HG03280 (cell line): Measurements from ENCODE around the gene RAB3GAP2.
"Not testable (repeated sequence)": the region's sequence is repeated elsewhere in the genome, so short reads cannot be mapped to it uniquely, and the experiment has no call there.

ENCODE experiments used
- ATAC-seq: cut with Tn5 transposase; IDR thresholded peaks from one replicate; pipeline ENCODE4 v1.9.1; 2021; ENCODE audit warnings: mild to moderate bottlenecking, moderate library complexity; ENCODE audit not compliant: unreplicated experiment

Gene RAB3GAP2

GRCh38 chr1:220291580-220291979, 19.3 kb upstream of the RAB3GAP2 start:
- no peak for ATAC-seq

GRCh38 chr1:220290140-220290761, 18.0 kb upstream of the RAB3GAP2 start:
- no peak for ATAC-seq

- no peak for ATAC-seq
These were observed 14.9 kb upstream of the RAB3GAP2 start for GRCh38 chr1:220287129-220287528.

GRCh38 chr1:220283625-220284024, 11.4 kb upstream of the RAB3GAP2 start:
- no peak for ATAC-seq

- no peak for ATAC-seq
These were observed 8.9 kb upstream of the RAB3GAP2 start for GRCh38 chr1:220281159-220281574.

- no peak for ATAC-seq
These were observed 8.0 kb upstream of the RAB3GAP2 start for GRCh38 chr1:220280249-220280648.

GRCh38 chr1:220278991-220279390, 6.7 kb upstream of the RAB3GAP2 start:
- no peak for ATAC-seq

- ATAC-seq = no peak
These were observed 3.2 kb upstream of the RAB3GAP2 start for GRCh38 chr1:220275430-220275829.

GRCh38 chr1:220274251-220274855, 2.1 kb upstream of the RAB3GAP2 start:
- ATAC-seq = no peak

- no peak for ATAC-seq
These were observed 513 bp upstream of the RAB3GAP2 start for GRCh38 chr1:220272841-220273090.

GRCh38 chr1:220271706-220272046, 577 bp downstream of the RAB3GAP2 start:
- no peak for ATAC-seq

GRCh38 chr1:220269036-220269435, 3.2 kb downstream of the RAB3GAP2 start:
- ATAC-seq = no peak

GRCh38 chr1:220267630-220268029, 4.6 kb downstream of the RAB3GAP2 start:
- ATAC-seq = no peak

- ATAC-seq = not testable (repeated sequence)
These were observed 12.0 kb downstream of the RAB3GAP2 start for GRCh38 chr1:220260228-220260627.

GRCh38 chr1:220259756-220260155, 12.5 kb downstream of the RAB3GAP2 start:
- not testable (repeated sequence) for ATAC-seq

- ATAC-seq = not testable (repeated sequence)
These were observed 16.1 kb downstream of the RAB3GAP2 start for GRCh38 chr1:220256194-220256593.

- ATAC-seq = no peak
These were observed 17.0 kb downstream of the RAB3GAP2 start for GRCh38 chr1:220255204-220255603.

GRCh38 chr1:220253290-220253689, 19.0 kb downstream of the RAB3GAP2 start:
- ATAC-seq = not testable (repeated sequence)

GRCh38 chr1:220251272-220251671, 21.0 kb downstream of the RAB3GAP2 start:
- no peak for ATAC-seq

- ATAC-seq = no peak
These were observed 21.6 kb downstream of the RAB3GAP2 start for GRCh38 chr1:220250681-220251080.

GRCh38 chr1:220249522-220249921, 22.7 kb downstream of the RAB3GAP2 start:
- no peak for ATAC-seq

- not testable (repeated sequence) for ATAC-seq
These were observed 23.5 kb downstream of the RAB3GAP2 start for GRCh38 chr1:220248715-220249265.

GRCh38 chr1:220245900-220246299, 26.4 kb downstream of the RAB3GAP2 start:
- ATAC-seq = not testable (repeated sequence)
